ENCODE data around the gene DNLZ.
"Not testable (repeated sequence)": the region's sequence is repeated elsewhere in the genome, so short reads cannot be mapped to it uniquely, and the experiment has no call there.

DNLZ gene

GRCh38 chr9:136363106-136363948 lies at the start of gene DNLZ:
Gene DNLZ, minus strand, starts transcription at chr9:136363744. Its CDS starts 30 bp downstream, at chr9:136363714.
- peak; percentile 98 for DNase-seq (ENCODE audit: low spot score)

GRCh38 chr9:136412962-136413361 lies 49.4 kb upstream of the DNLZ start:
- DNase-seq (ENCODE audit: low spot score), result no peak

- DNase-seq (ENCODE audit: low spot score), result no peak
Measured at GRCh38 chr9:136411378-136411777, 47.8 kb upstream of the DNLZ start.

- peak; percentile 98 for DNase-seq (ENCODE audit: low spot score)
Measured at GRCh38 chr9:136410500-136411287, 47.1 kb upstream of the DNLZ start, which contains the start of the genes ENTR1 and PMPCA. Gene ENTR1, minus strand, starts transcription at chr9:136410614. Its CDS starts 217 bp downstream, at chr9:136410397. Gene PMPCA, plus strand, starts transcription at chr9:136410658. Its CDS starts 11 bp downstream, at chr9:136410669.

- DNase-seq (ENCODE audit: low spot score), result peak; percentile 51
Measured at GRCh38 chr9:136409557-136410455, 46.3 kb upstream of the DNLZ start.

GRCh38 chr9:136407911-136408310 lies 44.4 kb upstream of the DNLZ start:
- no peak for DNase-seq (ENCODE audit: low spot score)

- DNase-seq (ENCODE audit: low spot score), result not testable (repeated sequence)
Measured at GRCh38 chr9:136407061-136407460, 43.5 kb upstream of the DNLZ start.

- DNase-seq (ENCODE audit: low spot score), result not testable (repeated sequence)
Measured at GRCh38 chr9:136405904-136406303, 42.4 kb upstream of the DNLZ start.

- DNase-seq (ENCODE audit: low spot score), result no peak
Measured at GRCh38 chr9:136405481-136405880, 41.9 kb upstream of the DNLZ start.

GRCh38 chr9:136404801-136405136 lies 41.2 kb upstream of the DNLZ start:
- DNase-seq (ENCODE audit: low spot score), result no peak

GRCh38 chr9:136403915-136404800 lies 40.6 kb upstream of the DNLZ start:
- no peak for DNase-seq (ENCODE audit: low spot score)

GRCh38 chr9:136403538-136403914 lies 40.0 kb upstream of the DNLZ start:
- DNase-seq (ENCODE audit: low spot score), result no peak

GRCh38 chr9:136402067-136402466 lies 38.5 kb upstream of the DNLZ start:
- no peak for DNase-seq (ENCODE audit: low spot score)

GRCh38 chr9:136401173-136401922 lies 37.8 kb upstream of the DNLZ start:
- no peak for DNase-seq (ENCODE audit: low spot score)

GRCh38 chr9:136400038-136400834 lies 36.7 kb upstream of the DNLZ start, which contains the start of gene SNAPC4:
Gene SNAPC4, minus strand, starts transcription at chr9:136400170. Its CDS starts 1,742 bp downstream, at chr9:136398428.
- peak; percentile 82 for DNase-seq (ENCODE audit: low spot score)

GRCh38 chr9:136399176-136400037 lies 35.9 kb upstream of the DNLZ start:
- DNase-seq (ENCODE audit: low spot score), result no peak

GRCh38 chr9:136398286-136398685 lies 34.7 kb upstream of the DNLZ start:
- no peak for DNase-seq (ENCODE audit: low spot score)

- no peak for DNase-seq (ENCODE audit: low spot score)
Measured at GRCh38 chr9:136397643-136398042, 34.1 kb upstream of the DNLZ start.

Measured in COLO829 (cell line).